ENCODE measurements around the gene NELFE. TPM values are rescaled to one million over a fixed set of nuclear protein-coding genes. Genes with fewer than 3 reads are reported as not detected.

Gene NELFE
- total RNA-seq, 4 donors from 2014 or later = 67.0 to 94.0 (median 75.0) TPM

- DNase-seq (ENCODE audit: low spot score) = no peak
- TF ChIP-seq CTCF (IDR thresholded peaks at IDR 0.05) = no peak
- ATAC-seq (ENCODE audit: low FRiP score) = no peak
Measured at GRCh38 chr6:31954511-31954910, 4.3 kb downstream of the NELFE start.

- ATAC-seq (ENCODE audit: low FRiP score) = no peak
- no peak for TF ChIP-seq CTCF (IDR thresholded peaks at IDR 0.05)
- no peak for DNase-seq (ENCODE audit: low spot score)
Measured at GRCh38 chr6:31952890-31953289, 5.9 kb downstream of the NELFE start.

GRCh38 chr6:31952140-31952805, 6.5 kb downstream of the NELFE start:
- peak; percentile 62 for ATAC-seq (ENCODE audit: low FRiP score)
- no peak for DNase-seq (ENCODE audit: low spot score)
- peak in 1 of 3 donors; percentile 37 for TF ChIP-seq CTCF (IDR thresholded peaks at IDR 0.05)

- no peak for TF ChIP-seq CTCF (IDR thresholded peaks at IDR 0.05)
- DNase-seq (ENCODE audit: low spot score) (no peak), ATAC-seq (ENCODE audit: low FRiP score) (no peak)
Measured at GRCh38 chr6:31949926-31950548, 8.7 kb downstream of the NELFE start.

- ATAC-seq (ENCODE audit: low FRiP score) (peak; percentile 5), DNase-seq (ENCODE audit: low spot score) (no peak)
- no peak for TF ChIP-seq CTCF (IDR thresholded peaks at IDR 0.05)
Measured at GRCh38 chr6:31948753-31949413, 9.9 kb downstream of the NELFE start.

- no peak for DNase-seq (ENCODE audit: low spot score)
- no peak for TF ChIP-seq CTCF (IDR thresholded peaks at IDR 0.05)
- no peak for ATAC-seq (ENCODE audit: low FRiP score)
Measured at GRCh38 chr6:31948306-31948705, 10.5 kb downstream of the NELFE start.
